GM18498 (cell line): ENCODE results near the gene KRT10.
"Not testable (repeated sequence)": the region's sequence is repeated elsewhere in the genome, so short reads cannot be mapped to it uniquely, and the experiment has no call there.

Experiments
- ATAC-seq: cut with Tn5 transposase; IDR thresholded peaks from one replicate; pipeline ENCODE4 v1.9.1; 2021; ENCODE audit warnings: mild to moderate bottlenecking, moderate library complexity; ENCODE audit not compliant: unreplicated experiment

KRT10 gene

GRCh38 chr17:40822132-40822812 is at the start of gene KRT10:
Gene KRT10, minus strand, starts transcription at chr17:40822614. Its CDS starts 29 bp downstream, at chr17:40822585.
- ATAC-seq: no peak

- no peak for ATAC-seq
These were observed 48.9 kb upstream of the KRT10 start for GRCh38 chr17:40871316-40871715.

GRCh38 chr17:40870136-40870535 is 47.7 kb upstream of the KRT10 start:
- ATAC-seq: no peak

GRCh38 chr17:40866838-40867237 is 44.4 kb upstream of the KRT10 start, which contains the start of gene KRT12:
Gene KRT12, minus strand, starts transcription at chr17:40867223. Its CDS starts 37 bp downstream, at chr17:40867186.
- no peak for ATAC-seq

- no peak for ATAC-seq
These were observed 42.4 kb upstream of the KRT10 start for GRCh38 chr17:40864661-40865390.

- ATAC-seq: no peak
These were observed 40.7 kb upstream of the KRT10 start for GRCh38 chr17:40862985-40863733.

- ATAC-seq: no peak
These were observed 37.1 kb upstream of the KRT10 start for GRCh38 chr17:40859536-40859935.

- not testable (repeated sequence) for ATAC-seq
These were observed 36.3 kb upstream of the KRT10 start for GRCh38 chr17:40858667-40859066.

GRCh38 chr17:40857535-40857934 is 35.1 kb upstream of the KRT10 start:
- no peak for ATAC-seq

GRCh38 chr17:40854175-40854814 is 31.9 kb upstream of the KRT10 start:
- no peak for ATAC-seq

- no peak for ATAC-seq
These were observed 29.9 kb upstream of the KRT10 start for GRCh38 chr17:40852364-40852763.

GRCh38 chr17:40850293-40850972 is 28.0 kb upstream of the KRT10 start:
- no peak for ATAC-seq

GRCh38 chr17:40849723-40850122 is 27.3 kb upstream of the KRT10 start:
- ATAC-seq: no peak

- no peak for ATAC-seq
These were observed 26.3 kb upstream of the KRT10 start for GRCh38 chr17:40848583-40849235.

GRCh38 chr17:40846515-40847144 is 24.2 kb upstream of the KRT10 start:
- ATAC-seq: no peak

- no peak for ATAC-seq
These were observed 22.3 kb upstream of the KRT10 start for GRCh38 chr17:40844671-40845107.

GRCh38 chr17:40843242-40843641 is 20.8 kb upstream of the KRT10 start:
- no peak for ATAC-seq

- no peak for ATAC-seq
These were observed 18.8 kb upstream of the KRT10 start for GRCh38 chr17:40841246-40841645.

- no peak for ATAC-seq
These were observed 16.8 kb upstream of the KRT10 start for GRCh38 chr17:40839194-40839593.
